ENCODE measurements around the gene SEZ6L. TPM values are rescaled to one million over a fixed set of nuclear protein-coding genes. Genes with fewer than 3 reads are reported as not detected.

SEZ6L gene
- total RNA-seq, 2 donors from 2014 or later = 0.13 to 0.65 TPM

GRCh38 chr22:26320447-26320846, 151.2 kb downstream of the SEZ6L start:
- intact Hi-C loops (cut with DNase I) = loop anchor here in 1 of 2 donors (10.0 kb wide), 2 partner anchors 146 to 236 kb away; no protein-coding TSS in a partner anchor
- no peak for DNase-seq
- no peak for ATAC-seq

GRCh38 chr22:26321469-26321913, 152.2 kb downstream of the SEZ6L start:
- ATAC-seq = peak; percentile 94 to 98
- DNase-seq = peak; percentile 41
- intact Hi-C loops (cut with DNase I) = loop anchor here in 1 of 2 donors (10.0 kb wide), 2 partner anchors 147 to 237 kb away; no protein-coding TSS in a partner anchor

DNA sequence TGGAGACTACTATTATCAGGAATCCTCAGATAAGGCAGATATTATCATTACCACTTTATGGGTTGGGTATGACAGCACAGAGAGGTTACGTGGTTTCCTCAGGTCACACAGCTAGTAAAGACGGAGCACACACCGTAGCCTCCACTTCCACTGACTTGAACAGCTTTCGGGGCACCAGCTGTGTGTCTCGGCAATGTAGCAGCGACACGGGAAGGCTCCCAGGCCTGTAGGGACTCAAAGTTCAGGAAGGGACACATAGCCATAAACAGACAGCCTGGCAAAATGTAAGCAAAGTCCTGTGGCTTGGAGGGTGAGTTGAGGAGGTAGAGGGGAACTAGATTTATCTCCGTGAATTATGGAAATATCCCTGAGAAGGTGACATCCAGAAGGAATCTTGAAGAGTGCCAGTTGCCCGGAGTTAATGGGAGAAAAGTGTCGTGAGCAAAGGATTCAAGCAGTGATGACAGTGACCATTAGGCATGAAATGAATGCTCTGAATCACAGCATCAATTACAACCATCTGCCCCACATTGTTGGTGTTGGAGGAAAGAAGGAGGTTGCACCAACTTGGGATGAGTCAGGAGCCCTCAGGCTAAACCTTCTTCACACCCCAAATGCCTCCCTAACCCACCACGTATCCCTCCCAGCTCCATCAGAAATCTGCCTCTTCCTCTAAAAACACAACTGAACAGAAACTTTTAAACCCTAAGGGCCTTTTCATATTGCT, 153.1 kb downstream of the SEZ6L start:
- ATAC-seq (peak in 1 of 2 donors; percentile 50), DNase-seq (no peak)
- intact Hi-C loops (cut with DNase I) = loop anchor here in 1 of 2 donors (10.0 kb wide), 2 partner anchors 148 to 238 kb away; no protein-coding TSS in a partner anchor

GRCh38 chr22:26323013-26323412, 153.8 kb downstream of the SEZ6L start:
- intact Hi-C loops (cut with DNase I) = loop anchor here in 1 of 2 donors (10.0 kb wide), 2 partner anchors 148 to 238 kb away; no protein-coding TSS in a partner anchor
- DNase-seq (no peak), ATAC-seq (no peak)

- DNase-seq = no peak
- intact Hi-C loops (cut with DNase I) = loop anchor here in 1 of 2 donors (10.0 kb wide), 2 partner anchors 149 to 239 kb away; no protein-coding TSS in a partner anchor
- ATAC-seq = no peak
Observed at GRCh38 chr22:26324150-26324549, 154.9 kb downstream of the SEZ6L start.

DNA sequence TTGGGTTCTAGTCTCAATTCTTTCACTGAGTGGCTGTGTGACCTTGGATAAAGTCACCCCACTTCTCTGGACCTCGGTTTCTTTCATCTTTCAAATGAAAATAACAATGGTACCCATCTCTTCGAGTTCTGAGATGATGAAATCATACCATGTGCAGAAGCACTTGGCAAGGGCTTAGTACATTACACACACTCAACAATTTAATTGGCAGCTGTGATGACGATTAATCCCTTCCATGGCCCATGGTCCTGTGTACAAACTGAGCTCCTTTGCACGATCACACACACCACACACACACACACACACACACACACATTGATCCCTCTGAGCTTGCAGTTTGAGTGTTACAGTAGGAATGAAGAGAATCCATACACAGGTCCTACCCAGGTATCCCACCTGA, 156.4 kb downstream of the SEZ6L start:
- ATAC-seq = no peak
- no peak for DNase-seq
- intact Hi-C loops (cut with DNase I) = loop anchor here in 1 of 2 donors (10.0 kb wide), 2 partner anchors 151 to 241 kb away; no protein-coding TSS in a partner anchor

DNA sequence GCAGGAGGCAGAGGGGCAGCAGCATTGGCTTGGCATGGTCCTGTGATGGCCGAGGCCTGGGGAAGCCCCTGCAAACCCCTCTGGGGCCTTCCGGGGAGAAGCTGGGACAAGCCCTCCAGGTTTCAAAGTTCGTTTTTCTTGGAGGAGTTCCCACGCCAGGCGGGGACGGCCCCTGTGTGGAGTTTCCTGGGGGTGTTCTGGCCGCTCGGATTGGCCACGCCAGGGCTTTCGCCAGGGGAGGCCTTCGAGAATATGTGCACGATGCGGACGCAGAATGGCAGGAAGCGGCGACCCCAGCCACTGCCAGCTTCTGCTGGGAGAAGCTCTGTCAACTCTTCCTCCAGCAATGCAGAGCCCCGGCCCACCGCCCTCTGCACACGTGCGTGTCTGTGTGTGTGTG, 157.5 kb downstream of the SEZ6L start:
- DNase-seq = no peak
- ATAC-seq = no peak
- intact Hi-C loops (cut with DNase I) = loop anchor here in 1 of 2 donors (10.0 kb wide), 2 partner anchors 152 to 242 kb away; no protein-coding TSS in a partner anchor

DNA sequence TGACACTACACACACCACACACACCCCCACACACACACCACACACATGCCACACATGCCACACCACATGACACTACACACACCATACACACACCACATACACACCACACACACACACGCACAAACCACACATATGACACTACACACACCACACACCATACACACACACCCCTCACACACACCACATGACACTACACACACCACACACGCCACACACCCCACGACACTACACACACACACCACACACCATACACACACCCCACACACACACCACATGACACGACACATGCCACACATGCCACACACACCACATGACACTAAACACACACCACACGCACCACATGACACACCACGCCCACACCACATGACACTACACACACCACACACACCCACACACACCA, 158.0 kb downstream of the SEZ6L start:
- ATAC-seq (no peak), DNase-seq (no peak)
- intact Hi-C loops (cut with DNase I) = loop anchor here in 1 of 2 donors (10.0 kb wide), 2 partner anchors 153 to 243 kb away; no protein-coding TSS in a partner anchor

GRCh38 chr22:26328221-26328620, 159.0 kb downstream of the SEZ6L start:
- intact Hi-C loops (cut with DNase I) = loop anchor here in 1 of 2 donors (10.0 kb wide), 2 partner anchors 153 to 243 kb away; no protein-coding TSS in a partner anchor
- ATAC-seq (no peak), DNase-seq (no peak)

GRCh38 chr22:26330971-26331625, 161.8 kb downstream of the SEZ6L start:
- intact Hi-C loops (cut with DNase I) = loop anchor here in 1 of 2 donors (10.0 kb wide), 2 partner anchors 156 to 246 kb away; no protein-coding TSS in a partner anchor
- peak; percentile 28 for DNase-seq
- peak; percentile 34 to 60 for ATAC-seq

DNA sequence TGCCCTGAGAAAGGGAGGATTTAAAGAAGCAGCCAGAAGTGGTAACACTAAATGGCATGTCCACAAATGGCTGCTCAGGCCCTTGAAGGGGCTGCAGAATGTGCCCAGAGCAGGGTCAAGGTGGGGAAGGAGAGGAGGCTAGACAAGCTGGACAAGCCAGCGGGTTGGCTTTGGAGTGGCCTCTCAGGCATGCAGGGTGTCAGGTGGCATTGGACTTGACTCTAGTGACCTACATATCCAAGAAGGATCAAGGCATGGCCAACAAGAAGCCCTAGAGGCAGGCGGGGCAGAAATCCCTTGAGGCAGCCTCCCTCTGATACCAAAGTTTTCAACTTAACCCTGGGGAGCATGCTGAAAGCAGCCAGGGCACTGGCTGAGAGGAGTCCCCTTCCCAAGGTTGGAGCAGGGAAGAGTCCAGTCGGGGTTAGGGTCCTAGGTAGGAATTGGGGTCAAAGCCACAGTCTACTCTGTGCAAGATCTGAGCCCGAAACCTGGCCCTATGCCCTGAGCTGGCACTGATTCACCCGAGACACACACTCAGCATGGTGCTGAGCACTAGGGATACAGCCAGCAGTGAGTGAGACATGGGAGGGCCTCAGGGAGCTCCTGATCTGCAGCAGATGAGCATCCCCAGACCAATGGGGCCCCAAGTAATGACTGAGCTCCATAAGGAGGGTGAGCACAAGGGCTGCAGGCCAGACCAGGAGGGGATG, 164.0 kb downstream of the SEZ6L start:
- ATAC-seq (no peak), DNase-seq (no peak)
- intact Hi-C loops (cut with DNase I) = loop anchor here in 1 of 2 donors (10.0 kb wide), 2 partner anchors 158 to 248 kb away; no protein-coding TSS in a partner anchor

DNA sequence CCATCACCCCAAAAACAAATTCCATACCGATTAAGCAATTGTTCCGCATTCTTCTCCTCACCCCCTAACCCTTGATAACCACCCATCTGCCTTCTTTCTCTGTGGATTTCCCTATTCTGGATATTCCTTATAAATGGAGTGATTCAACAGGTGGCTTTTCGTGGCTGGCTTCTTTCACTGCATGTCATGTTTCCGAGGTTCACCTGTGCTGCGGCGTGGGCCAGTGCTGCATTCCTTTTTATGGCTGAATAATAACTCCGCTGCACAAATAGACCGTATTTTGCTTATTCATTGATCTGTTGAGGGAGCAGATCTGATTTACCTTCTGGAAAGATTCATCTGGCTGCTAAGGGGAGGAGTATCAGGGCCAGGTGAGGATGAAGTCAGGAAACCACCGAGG, 165.0 kb downstream of the SEZ6L start:
- DNase-seq (no peak), ATAC-seq (no peak)

GRCh38 chr22:26336773-26337172, 167.5 kb downstream of the SEZ6L start:
- ATAC-seq (no peak), DNase-seq (no peak)
- intact Hi-C loops (cut with DNase I) = loop anchor here in 1 of 2 donors (10.0 kb wide), 2 partner anchors 162 to 252 kb away; no protein-coding TSS in a partner anchor

More for the DNA sequence above, 165.0 kb downstream of the SEZ6L start:
- intact Hi-C loops (cut with DNase I) = loop anchor here in 1 of 2 donors (10.0 kb wide), 2 partner anchors 159 to 249 kb away; no protein-coding TSS in a partner anchor

DNA sequence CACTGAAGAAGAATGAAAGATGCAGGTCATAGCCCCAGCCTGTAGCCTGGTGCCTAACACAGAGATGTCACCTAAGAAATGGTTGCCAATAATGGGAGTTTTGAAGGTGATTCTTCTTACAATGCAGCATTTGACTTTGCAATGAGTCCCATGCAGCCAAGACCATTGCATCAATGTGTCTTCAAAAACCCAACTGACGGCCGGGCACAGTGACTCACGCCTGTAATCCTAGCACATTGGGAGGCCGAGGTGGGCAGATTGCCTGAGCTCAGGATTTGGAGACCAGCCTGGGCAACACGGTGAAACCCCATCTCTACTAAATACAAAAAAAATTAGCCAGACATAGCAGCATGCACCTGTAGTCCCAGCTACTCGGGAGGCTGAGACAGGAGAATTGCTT, 170.5 kb downstream of the SEZ6L start:
- intact Hi-C loops (cut with DNase I) = loop anchor here in 1 of 2 donors (10.0 kb wide), 2 partner anchors 165 to 255 kb away; no protein-coding TSS in a partner anchor
- DNase-seq (no peak), ATAC-seq (no peak)

- DNase-seq (no peak), ATAC-seq (no peak)
- intact Hi-C loops (cut with DNase I) = no loop called here
Observed at GRCh38 chr22:26342745-26343410, 173.6 kb downstream of the SEZ6L start.

GRCh38 chr22:26345496-26345895, 176.2 kb downstream of the SEZ6L start:
- ATAC-seq (no peak), DNase-seq (no peak)
- intact Hi-C loops (cut with DNase I) = no loop called here

GRCh38 chr22:26348810-26349526, 179.7 kb downstream of the SEZ6L start:
- intact Hi-C loops (cut with DNase I) = no loop called here
- DNase-seq (no peak), ATAC-seq (no peak)

DNA sequence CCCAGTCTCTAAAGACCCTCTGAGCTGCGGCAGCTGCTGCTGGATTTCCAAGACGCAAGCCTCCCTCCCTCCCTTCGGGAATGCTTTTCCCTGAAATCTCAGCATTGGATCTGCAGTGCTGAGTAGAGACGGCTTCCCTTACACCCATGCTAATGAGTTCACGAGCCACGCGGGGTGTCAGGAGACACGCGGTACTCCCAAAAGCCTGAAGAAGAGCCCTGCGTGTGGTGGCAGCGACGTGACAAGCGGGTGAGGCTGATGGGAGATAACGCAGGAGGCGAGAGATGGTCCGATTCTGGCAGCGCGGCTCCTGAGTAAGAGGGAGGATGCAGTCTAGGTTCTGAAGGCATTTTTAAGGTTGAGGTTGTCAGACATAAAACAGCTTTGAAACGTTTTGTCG, 185.4 kb downstream of the SEZ6L start:
- no peak for DNase-seq
- no peak for ATAC-seq
- intact Hi-C loops (cut with DNase I) = no loop called here

Measured in left cardiac atrium (tissue), 4 donors.